ENCODE data around the gene SIGMAR1.

Gene SIGMAR1

DNA sequence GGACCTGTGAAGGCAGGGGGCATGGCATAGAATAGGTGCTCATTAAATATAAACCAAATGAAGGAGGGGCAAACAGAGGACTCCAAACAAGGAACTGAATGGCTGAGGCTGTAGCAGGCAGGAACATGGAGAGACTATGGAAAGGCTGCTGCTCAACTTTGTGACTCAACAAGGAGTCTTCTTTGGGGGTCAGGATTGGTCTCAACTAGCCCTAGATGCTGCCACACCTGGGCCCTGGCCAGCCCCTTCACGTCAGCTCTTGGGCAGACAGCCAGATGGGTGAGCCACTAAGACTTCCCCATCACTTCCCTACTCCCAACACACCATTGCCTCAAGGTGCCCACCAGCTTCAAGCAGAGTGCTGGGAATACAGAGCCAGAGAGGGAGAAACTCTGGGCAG lies 36.7 kb downstream of the SIGMAR1 start:
- no peak for DNase-seq

DNA sequence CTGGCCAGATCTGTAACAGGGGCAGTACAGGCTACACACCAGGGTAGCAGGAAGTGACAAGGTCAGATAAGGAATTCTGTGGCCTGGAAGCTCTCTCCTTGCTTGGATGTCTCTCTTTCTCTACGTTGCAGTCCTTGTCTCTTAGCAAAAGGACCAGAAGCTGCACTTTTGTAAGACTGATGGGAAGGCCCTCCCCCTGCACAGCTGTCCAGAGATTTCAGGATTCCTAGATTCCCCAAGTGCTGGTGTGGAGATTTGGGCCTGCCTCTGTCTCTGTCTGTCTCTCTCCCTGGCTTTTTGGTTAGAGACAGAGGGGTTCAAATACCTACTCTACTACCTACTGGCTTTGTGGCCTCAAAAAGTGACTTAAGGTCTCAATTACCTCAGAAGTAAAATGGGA lies 38.0 kb downstream of the SIGMAR1 start:
- DNase-seq: no peak

DNA sequence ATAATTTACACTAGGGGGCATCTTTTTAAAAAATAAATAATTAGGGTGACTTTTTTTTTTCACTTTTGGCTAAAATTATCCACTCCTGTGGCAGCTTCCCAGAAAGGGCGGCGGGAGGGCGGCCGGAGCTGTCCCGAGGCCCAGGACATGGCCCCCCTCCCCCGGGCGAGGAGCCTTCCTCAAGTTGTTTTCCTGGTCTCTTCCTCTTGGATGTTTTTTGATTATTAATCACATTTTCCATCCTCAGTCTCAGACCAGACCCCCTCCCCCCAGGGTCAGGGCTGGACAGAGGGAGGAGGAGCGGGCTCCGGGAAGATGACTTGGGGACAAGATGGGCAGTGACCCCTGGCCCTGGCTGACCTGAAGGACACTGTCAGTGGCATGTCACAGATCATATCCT lies 43.4 kb downstream of the SIGMAR1 start:
- DNase-seq: no peak

DNA sequence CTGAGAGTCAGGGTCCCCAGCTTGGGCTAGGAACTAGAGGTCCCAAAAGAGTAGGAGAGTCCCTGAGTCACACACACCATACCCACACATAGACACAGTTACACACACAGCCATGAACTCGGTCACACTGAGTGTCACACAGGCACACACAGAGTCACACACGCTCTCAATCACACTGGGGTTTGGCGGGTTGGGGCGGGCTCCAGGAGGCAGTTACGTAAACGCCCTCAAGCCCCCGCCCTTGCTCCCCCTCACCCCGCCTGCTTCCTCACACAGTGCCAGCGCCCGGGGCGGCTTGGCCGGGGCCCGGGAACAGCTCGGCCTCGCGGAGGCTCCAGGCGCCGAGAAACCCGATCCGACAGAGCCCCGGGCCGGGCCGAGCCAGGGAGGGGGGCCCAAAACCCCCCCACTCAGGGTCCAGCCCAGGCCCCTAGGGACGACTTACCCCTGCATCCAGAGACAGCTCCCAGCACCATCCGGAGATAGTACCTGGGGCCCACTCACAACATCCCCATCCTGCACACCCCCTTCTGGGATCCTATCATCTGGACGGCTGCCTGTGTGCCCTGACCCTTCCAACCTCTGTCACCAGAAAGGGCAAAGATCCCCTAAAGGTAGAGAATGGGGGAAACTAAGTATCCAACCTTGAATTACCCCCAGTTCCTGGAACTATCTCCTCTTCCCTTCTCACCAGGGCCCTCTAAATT lies 44.5 kb downstream of the SIGMAR1 start:
- DNase-seq: no peak

DNA sequence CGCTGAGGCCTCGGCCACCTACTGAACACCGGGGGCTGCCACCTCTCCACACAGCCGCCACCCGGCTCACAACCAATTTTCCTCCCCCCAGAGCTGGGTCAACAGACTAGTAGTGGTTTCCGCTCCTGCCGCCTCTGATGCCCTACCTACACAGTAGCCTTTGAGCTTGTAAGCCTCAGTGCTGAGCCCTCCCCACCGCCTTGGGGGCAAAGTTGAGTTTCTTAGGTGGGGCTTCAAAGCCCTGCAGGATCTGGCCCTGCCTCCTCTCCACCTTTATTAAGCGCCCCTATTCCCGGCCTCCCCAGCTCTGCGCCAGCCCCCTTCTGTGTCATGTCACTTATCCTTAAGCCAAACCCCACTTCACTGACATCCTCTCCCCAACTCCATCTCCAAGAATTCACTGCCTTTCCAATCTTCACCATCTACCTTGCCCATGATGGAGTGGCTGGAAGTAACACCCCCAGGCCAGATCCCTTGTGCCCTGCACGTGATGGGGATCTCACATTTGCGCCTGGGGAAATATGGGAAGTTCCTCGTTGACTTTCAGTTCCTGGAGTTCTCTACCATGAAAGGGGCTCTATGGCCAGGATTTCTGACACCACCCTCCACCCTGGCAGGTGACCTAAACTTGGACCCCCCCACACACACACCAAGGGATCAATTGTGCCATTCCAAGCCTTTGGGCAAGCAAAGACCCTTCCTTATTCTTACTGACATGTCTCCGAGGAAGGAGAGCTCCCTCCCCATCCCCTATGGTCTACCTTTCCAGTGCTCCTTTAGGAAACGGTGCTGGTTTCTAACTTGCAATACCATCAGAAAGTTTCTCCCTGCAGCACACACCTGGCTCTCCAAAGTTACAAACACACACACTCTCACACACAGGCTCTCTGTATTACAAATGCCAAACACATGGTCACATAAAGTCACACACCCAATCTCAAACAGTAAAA lies 45.4 kb downstream of the SIGMAR1 start:
- DNase-seq: no peak

DNA sequence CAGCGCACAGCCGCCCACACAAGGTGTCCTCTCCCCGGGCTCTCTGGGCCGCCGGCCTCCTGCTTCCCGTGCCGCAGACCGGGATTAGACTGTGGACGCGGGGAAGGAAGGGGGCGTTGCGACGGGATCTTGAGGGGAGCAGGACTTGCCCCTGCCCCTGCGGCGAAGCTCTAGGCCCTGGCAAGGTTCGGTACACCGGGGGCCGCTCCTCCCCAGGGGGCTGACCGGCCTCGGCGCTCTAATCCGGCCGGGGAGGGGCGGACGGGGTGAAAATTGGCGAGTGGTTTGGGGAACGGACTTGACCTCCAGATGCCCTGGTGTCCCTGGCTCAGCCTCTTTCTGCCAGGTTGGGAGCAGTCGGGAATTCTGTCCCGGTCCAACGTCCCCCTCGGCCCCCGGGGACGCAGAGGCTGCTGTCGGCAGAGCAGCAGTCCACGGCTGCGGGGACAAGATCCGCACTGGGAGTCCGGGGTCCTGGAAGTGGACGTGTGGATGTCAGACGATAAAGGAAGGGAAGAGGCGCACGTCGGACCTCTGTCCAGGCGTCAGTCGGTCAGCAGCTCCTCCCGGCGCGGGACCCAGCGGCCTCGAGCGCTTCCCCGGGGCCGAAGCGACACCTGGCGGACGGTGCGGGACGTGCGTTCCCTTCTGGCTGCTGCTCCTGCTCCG lies 46.2 kb downstream of the SIGMAR1 start:
- peak; percentile 69 for DNase-seq

DNA sequence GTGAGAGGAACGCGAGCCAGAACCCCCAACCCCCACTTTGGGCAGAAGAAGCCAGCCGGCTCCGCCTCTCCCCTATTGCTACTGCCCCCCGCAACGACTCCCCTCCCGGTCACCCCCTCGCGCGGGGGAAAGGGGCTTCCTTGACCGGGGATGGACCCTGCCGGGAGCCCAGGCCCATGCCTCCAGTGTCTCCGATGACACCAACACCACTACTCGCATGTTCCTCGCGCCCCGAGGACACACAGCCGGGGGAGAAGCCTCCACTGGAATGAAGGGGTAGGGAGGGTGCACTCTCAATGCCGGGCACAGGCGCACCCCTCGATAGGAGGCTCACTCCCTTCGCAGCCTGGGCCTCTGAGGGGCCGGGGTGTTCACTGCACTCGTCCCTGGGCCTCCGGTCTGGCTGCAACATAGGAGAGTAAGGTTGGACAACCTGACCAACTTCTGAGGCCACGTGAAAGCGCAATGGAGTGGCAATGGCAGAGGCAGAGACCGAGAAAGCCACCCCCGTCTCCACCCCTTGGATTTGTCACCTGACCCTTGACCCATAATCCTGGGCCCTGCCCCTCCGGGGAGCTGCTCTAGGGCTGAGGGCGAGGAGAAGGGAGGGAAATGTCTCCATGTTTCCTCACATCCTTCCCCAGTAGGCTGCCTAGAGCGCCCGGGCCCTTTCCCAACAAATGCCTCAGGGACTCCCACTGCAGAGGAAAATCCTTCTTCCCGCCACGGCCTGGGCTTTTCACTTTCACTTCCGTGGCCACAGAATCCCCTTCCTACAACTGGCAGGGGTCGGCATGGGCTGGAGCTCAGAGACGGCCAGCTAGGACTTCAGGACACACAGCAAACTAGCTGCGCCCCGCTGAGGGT lies 47.0 kb downstream of the SIGMAR1 start:
- no peak for DNase-seq

DNA sequence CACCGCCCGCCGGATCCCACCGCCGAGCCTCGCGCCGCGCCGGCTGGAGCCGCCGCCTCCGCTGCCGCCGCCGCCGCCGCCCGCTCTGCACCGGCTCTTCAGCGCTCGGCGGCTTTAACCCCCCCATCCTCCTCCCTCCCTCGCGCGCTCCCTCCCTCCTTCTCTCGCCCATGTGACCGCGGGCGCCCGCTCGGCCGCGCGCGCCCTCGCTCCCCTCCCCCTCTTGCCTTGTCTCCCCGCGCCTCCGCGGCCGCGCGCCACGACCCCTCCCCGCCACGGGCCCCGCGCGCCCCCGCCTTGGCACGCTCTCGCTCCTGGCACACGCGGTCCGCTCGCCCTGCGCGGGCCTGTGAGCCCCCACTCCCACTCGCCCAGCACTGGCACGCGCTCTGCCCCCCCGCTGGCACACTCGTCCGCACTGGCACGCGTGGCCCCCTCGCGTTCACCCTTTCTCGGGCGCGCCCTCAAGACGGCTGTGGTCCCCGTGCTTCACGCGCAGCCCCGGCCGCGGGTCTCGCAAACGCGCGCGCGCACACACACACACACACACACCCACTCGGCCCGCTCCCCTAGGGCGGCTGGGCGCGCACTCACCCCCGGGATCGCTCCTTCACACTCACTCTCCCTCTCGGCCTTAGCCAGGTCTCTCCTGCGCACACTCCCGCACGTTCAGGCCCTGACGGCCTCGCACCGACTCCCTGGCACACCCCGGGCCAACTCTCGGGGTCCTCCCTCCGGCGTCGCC lies 47.8 kb downstream of the SIGMAR1 start, which contains the start of gene CNTFR:
Gene CNTFR, minus strand, starts transcription at position 89 of the 745 bp plus-strand sequence. CDS start 20,743 bp downstream, outside the sequence.
- no peak for DNase-seq

DNA sequence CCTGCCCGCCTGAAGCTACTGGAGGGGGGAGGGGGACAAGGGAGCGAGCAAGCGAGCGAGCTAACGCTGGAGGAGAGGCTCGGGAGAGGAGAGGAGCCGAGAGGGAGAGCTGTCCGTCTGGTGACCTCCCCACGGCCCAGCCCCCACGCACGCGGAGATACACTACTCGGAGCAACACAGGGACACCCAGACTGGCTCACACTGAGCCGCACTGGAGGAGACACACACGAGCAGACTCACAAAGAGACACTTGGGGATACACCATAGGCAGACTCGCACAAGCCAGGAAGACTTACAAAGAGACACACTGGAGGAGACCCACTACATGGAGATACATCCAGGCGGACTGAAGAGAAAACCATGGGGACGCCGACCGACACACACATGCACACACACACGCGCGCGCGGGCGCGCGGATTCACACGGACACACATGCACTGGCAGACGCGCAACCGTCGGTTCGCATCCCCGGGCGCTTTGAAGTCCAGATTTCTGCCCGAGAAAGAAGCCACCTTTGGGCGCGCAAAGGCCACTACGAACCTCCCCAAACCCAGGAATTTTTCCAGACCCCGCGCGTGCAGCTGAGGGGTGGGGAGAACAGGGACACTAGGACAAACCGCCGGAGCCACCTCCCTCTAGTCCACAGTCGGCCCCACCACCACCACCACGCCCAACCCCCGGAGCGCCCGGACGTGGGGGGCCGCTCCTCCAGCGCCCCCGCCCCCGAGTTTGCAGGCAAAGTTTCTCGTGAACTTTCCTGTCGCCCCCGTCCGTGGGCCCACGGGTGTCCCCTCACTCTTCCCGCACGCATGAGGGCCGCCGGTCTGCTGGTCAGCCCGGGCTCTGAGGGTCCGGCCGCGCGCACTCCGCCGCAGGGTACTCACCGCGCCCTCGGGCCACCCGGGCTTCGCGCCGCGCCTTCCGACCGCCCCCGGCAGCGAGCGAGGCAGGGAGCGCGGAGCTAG lies 48.6 kb downstream of the SIGMAR1 start:
- no peak for DNase-seq

DNA sequence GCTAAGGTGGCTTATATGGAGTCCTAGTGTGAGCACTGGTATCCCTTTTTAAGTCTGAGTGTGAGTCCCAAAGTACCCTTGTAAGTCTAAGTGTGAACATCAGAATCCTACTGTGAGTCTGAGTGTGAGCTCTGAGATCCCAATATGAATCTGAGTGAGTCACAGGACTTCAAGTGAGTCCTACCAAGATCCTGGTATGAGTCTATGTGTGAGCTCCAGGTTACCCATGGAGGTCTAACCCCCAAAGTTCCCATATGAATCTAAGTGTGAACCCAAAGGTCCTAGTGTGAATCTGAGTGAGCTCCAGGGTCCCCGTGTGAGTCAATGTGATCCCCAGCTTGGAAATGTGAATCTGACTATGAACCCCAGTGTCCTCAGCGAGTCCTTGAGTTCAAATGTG lies 50.3 kb downstream of the SIGMAR1 start:
- DNase-seq: no peak

DNA sequence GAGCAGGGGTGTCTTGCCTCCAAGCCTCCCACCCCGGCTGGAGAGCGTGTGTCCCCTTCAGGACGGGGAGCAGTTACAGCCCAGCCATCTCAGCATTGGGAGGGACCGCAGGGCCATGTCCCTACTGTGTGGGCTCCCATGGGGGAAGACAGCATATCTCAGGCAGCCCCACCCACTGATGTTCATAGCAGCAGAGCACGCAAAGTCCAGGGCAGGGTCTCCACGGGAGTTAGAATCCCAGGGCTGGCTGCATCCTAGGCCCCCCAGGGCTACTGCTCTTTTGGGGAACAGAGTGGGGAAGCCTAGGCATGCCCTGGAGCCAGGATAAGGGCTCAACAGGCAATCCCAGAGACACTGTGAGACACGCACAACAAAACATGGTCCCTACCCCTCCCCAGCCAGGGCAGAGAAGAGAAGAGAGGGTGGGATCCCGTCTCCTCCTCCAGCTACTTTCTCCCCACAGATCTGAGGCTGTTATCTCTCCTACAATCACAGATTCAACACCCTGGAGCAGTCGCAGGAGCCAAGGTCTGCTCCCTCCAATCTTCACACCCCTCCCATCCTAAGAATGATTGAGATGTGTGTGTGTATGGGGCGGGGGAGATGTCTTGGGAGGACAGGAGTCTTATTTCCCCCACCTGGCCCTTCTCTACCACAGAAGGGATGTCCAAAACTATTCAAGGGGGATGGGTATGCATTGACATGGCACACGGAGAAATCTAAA lies 51.5 kb downstream of the SIGMAR1 start:
- no peak for DNase-seq

DNA sequence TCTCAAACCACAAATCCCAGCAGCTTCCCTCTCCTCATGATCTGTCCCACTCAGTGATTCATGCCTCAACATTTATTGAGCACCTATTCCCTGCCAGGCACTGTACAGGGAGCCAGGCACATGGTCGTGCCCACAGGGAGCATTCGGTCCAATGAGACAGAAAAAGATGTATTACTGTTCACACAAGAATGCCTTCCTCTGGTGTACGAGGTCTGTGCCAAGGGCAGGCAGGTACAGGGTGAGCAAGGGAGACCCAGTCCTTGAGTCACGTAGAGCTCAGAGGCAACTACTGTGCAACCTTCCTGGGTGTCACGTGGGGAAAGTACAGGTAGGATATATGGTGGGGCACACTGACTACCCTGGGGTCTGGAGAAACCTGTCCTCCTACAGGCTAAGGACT lies 52.6 kb downstream of the SIGMAR1 start:
- DNase-seq: no peak
